WI38 (cell line): ENCODE measurements around the gene ATP2C2.

Experiments used
- H3K4me3 ChIP-seq: 2 replicates; pipeline ENCODE4 v1.5.1; 2011; ENCODE audit warnings: low read depth, mild to moderate bottlenecking, control low read depth, low read length
- TF ChIP-seq, protein P1 (sequence below): IDR thresholded peaks from 2 replicates; pipeline ENCODE4 v1.5.1; 2012; ENCODE audit warnings: low read depth, mild to moderate bottlenecking, control low read depth, low read length

The ATP2C2 gene

DNA sequence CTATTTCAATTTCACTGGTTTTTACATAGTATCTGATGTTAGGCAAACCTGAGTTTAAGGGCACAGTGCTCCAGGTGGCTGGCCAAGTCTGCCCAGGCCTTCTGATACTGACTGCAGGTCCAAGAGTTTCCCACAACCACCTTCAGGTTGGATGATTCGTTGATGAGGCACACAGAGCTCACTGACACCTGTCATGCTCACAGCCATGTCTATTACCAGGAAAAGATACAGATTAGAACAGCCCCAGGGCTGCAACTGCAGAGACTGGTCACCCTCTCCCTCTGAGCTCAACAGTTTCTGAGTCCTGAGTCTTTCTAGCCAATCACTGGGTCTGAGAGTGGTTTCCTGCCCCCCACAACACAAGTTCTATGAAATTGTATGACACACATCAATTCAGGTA is 98.9 kb downstream of the ATP2C2 start:
- TF ChIP-seq, protein P1, sequence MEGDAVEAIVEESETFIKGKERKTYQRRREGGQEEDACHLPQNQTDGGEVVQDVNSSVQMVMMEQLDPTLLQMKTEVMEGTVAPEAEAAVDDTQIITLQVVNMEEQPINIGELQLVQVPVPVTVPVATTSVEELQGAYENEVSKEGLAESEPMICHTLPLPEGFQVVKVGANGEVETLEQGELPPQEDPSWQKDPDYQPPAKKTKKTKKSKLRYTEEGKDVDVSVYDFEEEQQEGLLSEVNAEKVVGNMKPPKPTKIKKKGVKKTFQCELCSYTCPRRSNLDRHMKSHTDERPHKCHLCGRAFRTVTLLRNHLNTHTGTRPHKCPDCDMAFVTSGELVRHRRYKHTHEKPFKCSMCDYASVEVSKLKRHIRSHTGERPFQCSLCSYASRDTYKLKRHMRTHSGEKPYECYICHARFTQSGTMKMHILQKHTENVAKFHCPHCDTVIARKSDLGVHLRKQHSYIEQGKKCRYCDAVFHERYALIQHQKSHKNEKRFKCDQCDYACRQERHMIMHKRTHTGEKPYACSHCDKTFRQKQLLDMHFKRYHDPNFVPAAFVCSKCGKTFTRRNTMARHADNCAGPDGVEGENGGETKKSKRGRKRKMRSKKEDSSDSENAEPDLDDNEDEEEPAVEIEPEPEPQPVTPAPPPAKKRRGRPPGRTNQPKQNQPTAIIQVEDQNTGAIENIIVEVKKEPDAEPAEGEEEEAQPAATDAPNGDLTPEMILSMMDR = no peak
- no peak overlapping the region for H3K4me3 ChIP-seq

DNA sequence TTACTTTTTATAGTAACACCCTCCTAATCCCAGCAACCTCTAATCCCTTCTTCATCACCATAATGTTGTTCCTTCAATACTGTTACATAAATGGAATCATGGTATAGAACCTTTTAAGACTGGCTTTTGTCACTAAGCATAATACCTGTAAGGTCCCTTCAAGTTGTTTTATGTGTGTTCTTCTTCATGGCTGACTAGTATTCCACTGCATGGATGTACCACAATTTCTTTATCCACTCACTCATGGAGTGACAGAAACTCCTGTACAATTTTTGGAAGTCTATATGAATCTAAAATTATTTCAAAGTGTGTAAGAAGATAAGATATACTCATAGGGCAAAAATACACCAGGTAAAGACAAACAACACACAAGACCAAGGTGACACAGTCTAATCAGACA is 99.4 kb downstream of the ATP2C2 start:
- TF ChIP-seq, protein P1 = no peak
- no peak overlapping the region for H3K4me3 ChIP-seq

DNA sequence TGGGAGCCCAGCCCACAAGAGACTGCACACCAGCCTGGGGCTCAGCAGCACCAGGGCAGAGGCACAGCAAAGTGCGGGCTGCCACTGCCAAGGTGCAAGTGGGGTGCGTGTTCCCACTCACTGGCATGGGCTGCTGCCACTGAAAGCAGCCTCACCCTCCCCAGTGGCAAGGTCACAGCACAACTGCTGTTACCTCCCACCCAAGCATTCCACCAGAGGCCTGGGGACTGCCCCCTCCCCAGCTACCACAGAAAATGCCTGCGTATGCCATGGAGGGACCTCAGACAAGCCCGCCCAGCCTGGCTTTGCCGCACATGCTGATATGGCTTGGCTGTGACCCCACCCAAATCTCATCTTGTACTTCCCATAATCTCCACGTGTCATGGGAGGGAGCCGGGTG is 103.0 kb downstream of the ATP2C2 start:
- no peak overlapping the region for H3K4me3 ChIP-seq
- TF ChIP-seq, protein P1 = no peak

DNA sequence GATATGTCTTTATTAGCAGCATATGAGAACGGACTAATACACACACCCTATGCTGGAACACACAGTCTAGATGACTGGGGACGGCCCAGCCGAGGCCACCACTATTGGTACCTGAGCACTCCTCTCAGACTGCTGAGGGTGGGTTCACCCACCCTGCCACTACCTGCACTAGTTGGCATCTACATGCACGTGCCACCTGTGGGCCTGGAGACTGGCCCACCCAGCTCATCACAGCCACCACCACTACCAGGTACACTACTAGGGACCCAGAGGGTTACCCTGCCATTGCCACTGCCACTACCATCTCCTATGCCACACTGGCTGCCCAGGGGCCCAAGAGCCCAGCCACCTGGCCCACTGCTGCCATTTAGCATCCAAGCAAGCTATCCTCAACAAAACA is 103.6 kb downstream of the ATP2C2 start:
- TF ChIP-seq, protein P1 = no peak
- no peak overlapping the region for H3K4me3 ChIP-seq

DNA sequence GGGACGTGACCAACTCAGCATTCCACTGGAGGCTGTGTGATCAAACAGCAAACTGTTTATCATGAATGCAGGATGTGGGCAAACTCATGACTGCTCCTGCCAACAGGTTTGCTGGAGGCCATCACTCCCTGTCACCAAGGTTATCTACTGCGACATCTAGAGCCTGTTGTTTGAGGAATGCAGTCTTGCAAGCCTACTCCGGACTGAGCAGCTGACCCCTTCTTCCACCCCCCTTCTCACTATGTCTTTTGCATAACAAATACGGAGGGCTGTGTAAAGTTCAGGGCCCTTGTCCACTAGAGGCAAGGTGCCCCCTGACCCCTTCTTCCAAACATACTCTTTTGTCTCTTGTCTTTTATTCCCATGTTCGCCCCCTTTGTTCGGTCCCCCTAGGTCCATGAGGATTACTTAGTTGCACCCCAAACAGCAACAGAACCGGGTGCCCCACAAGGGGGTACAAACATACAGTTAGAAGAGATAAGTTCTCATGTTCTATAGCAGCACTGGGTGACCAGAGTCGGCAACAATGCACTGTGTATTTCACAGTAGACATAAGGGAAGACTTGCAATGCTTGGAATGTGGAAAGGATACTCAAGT is 107.4 kb downstream of the ATP2C2 start:
- no peak overlapping the region for H3K4me3 ChIP-seq
- TF ChIP-seq, protein P1 = no peak

DNA sequence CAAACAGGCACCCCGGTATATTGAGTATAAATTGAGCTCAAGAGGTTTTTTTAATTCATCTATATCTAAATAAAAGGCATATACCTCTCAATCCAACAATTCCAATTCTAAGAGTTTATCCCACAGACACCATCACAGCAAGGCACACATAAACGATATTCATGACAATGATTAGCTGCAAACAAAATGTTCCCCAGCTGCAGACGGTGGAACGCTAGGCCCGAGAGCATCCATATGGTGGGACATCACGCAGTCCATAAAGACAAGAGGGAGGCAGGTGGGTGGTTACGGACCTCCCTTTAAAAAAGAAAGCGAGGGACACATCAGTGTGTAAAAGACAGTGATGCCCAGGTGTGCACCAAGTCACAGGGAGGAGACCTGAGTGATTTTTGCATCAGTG is 108.1 kb downstream of the ATP2C2 start:
- TF ChIP-seq, protein P1 = no peak

DNA sequence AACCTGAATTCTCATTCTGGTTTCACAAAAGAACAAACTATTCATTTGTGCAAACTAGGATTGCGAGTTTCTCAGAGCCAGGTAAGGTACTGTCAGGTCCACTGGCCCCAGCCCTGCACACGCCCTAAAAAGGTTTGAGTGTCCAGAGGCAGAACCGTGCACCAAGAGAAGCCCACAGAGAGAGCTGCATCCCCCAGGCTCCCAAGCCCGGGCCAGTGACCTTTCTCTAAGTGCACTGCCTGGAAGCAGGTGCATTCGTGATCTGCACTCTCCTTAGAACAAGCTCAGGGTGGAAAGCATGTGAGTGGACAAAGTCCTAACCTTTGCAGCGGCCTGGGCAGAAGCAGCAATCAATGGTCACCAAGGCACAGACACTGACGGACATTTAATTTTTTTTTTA is 109.3 kb downstream of the ATP2C2 start:
- H3K4me3 ChIP-seq = no peak overlapping the region
- TF ChIP-seq, protein P1 = no peak

More for the DNA sequence above, 108.1 kb downstream of the ATP2C2 start:
- H3K4me3 ChIP-seq = no peak overlapping the region
